GDM1 (cell line): Measurements from ENCODE around the gene MIP.
"Not testable (repeated sequence)": the region's sequence is repeated elsewhere in the genome, so short reads cannot be mapped to it uniquely, and the experiment has no call there.

Source experiments
- DNase-seq: peaks from one replicate; lab custom pipeline; 2025; lab: John Stamatoyannopoulos, UW

The MIP gene

GRCh38 chr12:56468216-56469006 lies 14.0 kb upstream of the MIP start, which contains the start of gene SPRYD4:
Gene SPRYD4, plus strand, starts transcription at chr12:56468578. Its CDS starts 14 bp downstream, at chr12:56468592.
- peak; percentile 88 for DNase-seq

- DNase-seq = no peak
Observed at GRCh38 chr12:56462565-56462964, 8.1 kb upstream of the MIP start.

- no peak for DNase-seq
Observed at GRCh38 chr12:56461235-56462159, 7.0 kb upstream of the MIP start.

DNA sequence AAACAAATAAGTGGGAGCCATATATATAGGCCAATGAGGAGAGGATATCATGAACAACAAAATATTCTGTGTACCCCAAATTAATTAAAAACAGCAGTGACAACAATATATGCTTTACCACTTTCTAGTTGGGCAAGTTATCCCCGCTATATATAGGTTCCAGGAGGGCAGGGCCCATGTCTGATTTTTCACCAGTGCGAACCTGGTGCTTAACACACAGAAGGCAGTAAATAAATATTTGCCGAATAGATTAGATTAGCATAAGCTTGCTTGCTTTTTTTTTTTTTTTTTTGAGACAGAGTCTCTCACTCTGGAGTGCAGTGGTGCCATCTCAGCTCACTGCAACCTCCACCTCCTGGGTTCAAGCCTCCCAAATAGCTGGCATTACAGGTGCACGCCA lies 3.4 kb upstream of the MIP start:
- DNase-seq = no peak

GRCh38 chr12:56451147-56451546 lies 3.3 kb downstream of the MIP start:
- no peak for DNase-seq

DNA sequence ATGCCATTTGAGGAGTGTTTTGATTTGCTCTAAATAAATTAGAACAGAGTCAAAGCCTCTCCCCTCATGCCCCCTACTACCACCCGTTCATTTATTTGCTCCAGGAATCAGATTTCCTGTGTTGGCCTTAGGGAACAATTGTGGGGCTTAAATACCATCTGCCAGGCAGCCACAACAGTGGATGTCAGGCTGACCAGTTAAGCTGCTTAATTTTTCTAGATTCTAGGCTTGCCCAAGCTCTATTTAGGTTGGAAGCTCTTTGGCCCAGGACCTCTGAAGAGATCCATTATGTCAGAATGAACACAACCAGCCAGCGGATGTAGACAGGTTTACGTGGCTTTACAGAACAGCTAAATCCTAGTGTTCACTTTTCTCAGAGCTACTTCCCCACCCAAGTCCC lies 4.2 kb downstream of the MIP start:
- DNase-seq = no peak

DNA sequence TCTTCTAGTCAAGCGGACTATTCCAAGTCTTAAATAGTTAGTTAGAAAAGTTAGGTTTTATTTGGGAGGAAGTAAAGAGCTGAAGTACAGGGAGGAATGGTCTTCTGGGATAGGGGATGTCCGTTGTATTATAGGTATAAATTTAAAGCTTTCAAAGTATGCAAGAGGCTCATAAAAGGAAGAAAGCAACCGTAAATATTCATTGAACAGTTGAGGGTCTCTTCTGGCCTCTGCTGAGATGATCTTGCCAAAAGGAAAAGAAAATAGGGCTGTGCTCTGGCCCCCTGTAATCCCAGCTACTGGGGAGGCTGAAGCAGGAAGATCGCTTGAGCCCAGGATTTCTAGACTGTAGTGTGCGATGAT lies 4.9 kb downstream of the MIP start:
- DNase-seq = no peak

DNA sequence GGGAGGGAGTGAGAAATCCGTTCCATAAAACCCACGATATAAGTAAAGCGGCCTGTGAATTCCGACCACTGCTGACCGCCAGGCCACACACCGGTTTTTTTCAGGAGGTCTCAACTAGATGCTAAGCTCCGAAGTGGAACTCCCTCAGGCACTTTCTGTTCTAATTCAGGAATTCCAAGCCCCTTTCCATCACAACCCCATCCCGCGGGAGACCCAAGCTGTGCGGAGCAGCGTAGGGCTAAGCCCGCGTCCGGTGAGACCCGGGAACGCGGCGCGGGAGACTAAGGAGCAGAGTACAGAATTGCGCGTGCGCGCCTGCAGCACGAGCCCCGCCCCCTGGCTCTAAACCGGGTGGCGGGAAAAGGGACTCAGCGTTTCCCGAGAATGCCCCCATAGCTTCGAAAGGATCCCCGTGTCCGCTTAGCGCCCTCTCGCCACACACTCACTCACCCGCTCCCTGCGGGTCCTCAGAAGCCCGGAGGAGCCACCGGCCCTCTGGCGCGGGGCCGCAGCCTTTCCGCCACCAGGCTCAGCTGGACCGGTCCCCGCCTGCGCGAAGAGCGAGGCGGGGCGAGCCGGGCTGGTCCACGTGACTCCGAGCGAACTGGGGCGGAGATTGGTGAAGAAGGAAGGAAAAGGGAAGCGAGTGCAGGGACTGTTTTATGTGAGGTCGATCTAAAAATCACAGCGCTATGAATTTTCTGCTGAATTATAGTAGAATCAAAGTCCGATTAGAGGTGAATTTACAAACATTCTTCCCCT lies 5.4 kb downstream of the MIP start, which contains the start of gene TIMELESS:
TSS of gene TIMELESS (minus strand) at position 567 of the 762 bp plus-strand sequence. CDS start 15,256 bp downstream, outside the sequence.
- DNase-seq = peak; percentile 81

- not testable (repeated sequence) for DNase-seq
Observed at GRCh38 chr12:56443208-56443607, 11.2 kb downstream of the MIP start.

GRCh38 chr12:56437430-56438176 lies 16.9 kb downstream of the MIP start:
- DNase-seq = no peak

DNA sequence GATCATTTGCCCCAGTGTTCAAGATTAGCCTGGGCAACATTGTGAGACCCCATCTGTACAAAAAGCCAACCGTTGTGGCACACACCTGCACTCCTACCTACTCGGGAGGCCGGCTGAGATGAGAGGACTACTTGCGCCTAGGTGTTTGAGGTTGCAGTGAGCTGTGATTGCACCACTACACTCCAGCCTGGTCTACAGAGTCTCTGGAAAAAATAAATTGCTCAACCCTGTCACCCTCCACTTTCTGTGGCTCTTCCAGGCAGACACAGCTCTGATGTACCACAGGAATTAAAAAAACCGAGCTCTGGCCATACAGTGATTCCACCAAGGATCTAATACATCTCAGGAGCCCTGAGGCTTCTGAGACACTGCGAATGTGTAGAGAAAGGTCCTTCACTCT lies 19.6 kb downstream of the MIP start:
- DNase-seq = no peak

DNA sequence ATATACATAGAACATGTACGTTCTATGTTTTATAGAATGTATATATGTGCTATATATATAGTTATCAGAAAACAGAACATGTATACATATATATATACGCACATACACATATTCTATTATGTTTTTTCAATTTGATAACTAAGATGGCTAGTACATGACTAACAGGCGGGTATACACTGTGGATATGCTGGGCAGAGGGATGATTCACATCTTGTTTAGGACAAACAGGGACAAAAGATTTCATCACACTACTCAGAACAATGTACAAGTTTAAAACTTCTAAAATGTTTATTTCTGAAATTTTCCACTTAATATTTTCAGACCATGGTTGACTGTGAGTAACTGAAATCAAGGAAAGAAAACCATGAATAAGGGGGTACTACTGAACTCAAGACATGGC lies 22.6 kb downstream of the MIP start:
- DNase-seq = no peak

DNA sequence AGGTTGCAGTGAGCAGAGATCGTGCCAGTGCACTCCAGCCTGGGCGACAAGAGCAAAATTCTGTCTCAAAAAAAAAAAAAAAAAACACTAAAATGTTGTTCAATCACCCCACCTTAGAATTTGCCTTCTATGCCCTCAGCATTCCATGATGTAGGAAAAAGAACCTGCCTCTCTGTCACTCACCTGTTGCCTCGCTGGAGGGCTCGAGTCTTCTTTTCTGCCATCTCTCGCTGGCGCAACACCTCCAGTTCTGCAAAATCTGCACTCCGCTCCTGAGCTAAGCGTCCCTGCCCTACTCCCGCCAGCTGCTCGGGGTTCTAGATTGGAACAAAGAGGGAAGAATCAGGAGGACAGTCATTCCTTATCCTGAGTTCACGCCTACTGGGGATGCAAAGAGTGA lies 23.2 kb downstream of the MIP start:
- no peak for DNase-seq

- no peak for DNase-seq
Observed at GRCh38 chr12:56425940-56426438, 28.5 kb downstream of the MIP start.

DNA sequence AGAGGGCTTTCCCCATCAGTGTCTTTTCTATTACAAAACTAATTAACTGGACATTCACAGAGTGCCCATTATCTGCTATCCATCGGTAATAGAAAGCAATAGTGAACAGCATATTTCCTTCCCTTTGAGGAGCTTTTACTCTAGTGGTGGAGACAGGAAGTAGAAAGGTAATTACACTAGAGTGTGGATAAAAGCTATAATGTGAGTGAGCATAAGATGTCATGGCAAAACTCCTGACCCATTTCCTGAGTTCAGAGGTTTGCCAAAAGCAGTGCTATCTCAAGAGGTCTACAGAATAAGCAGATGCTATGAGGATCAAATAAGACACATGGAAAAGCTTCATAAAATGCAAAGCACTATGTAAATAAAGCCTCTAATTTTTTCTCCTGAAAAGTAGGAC lies 29.3 kb downstream of the MIP start:
- DNase-seq = no peak

- DNase-seq = no peak
Observed at GRCh38 chr12:56420411-56420810, 34.0 kb downstream of the MIP start.

- DNase-seq = no peak
Observed at GRCh38 chr12:56417739-56418138, 36.7 kb downstream of the MIP start.

DNA sequence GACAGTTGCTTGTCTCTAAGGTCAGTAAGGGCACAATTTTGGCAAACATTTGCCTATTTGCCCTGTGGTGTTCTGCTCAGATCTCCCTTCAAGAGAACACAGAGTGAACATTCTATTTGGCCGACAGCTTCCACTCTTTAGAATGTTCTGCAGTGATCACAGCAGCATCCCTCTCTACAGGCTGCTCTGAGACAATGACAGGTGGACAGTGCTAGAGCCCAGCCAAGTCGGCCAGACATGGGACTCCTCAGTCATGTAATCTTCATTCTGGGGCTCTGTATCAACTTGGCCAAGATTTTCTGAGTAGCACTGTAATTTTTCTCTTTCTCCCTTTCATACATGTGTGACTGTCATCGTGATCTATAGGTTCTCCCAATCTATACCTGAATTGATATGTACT lies 40.1 kb downstream of the MIP start:
- no peak for DNase-seq

DNA sequence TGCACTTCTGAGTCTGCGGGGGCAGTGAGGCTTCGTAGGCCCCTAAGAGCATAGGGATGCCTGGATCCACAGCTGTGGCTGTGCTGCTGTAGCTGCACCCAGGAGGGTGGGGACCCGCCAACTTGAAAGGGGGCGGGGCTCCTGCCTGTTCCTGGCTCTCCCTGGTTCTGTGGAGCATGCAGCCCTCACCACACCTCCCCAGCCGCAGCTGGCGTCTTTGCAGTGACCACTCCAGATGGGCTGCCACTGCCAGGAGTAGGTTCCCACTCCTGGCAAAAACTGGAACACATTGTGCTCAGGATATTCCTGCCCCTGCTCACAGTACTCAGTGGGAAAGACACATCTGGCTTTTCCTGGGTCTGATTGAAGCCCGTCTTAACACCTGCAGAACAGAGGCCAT lies 41.1 kb downstream of the MIP start:
- DNase-seq = no peak

GRCh38 chr12:56411781-56412639 lies 42.4 kb downstream of the MIP start:
- no peak for DNase-seq
